ENCODE data around the gene CACNA1E. TPM values are rescaled to one million over a fixed set of nuclear protein-coding genes. Genes with fewer than 3 reads are reported as not detected.

CACNA1E gene
- total and polyA plus RNA-seq, 2 of the 13 experiments (the other 11 are each of a cell fraction or from before 2014, with no cell fraction given), result not detected

GRCh38 chr1:181485287-181486097 lies 2.2 kb downstream of the CACNA1E start:
- Histone ChIP-seq H3K27me3 (ENCODE audit: control insufficient read depth in 1 of 2, insufficient read depth in 2 of 2, low read length in 2 of 2) (peaks cover 3 to 50% of the 10 kb centered on the region in 2 experiments; a peak in 3 of 5 replicates), H3K4me2 (ENCODE audit: low read depth, low read length) (no peak overlapping the region), H3K9ac (ENCODE audit: insufficient read depth, low read depth, low read length) (no peak overlapping the region), H2AFZ (ENCODE audit: low read length) (no peak overlapping the region), H3K79me2 (ENCODE audit: insufficient read depth, low read length) (no peaks in the 10 kb centered on the region), H3K4me1 (ENCODE audit: insufficient read depth, low read length) (no peaks in the 10 kb centered on the region), H3K36me3 (replicated peaks in 1 of 2; ENCODE audit: control insufficient read depth in 1 of 2, insufficient read depth in 2 of 2, low read length in 2 of 2) (no peaks in the 10 kb centered on the region), H3K27ac (ENCODE audit: extremely low read length, insufficient read depth, low read length) (no peak overlapping the region), H3K4me3 (replicated peaks in 1 of 3; ENCODE audit: insufficient read depth in 1 of 3, low read depth in 2 of 3, low read length in 3 of 3) (no peak overlapping the region), H4K20me1 (ENCODE audit: insufficient read depth, low read length) (no peaks in the 10 kb centered on the region), H3K9me3 (ENCODE audit: low read length) (no peaks in the 10 kb centered on the region)
- 23% methylated on average over 29 of the region's 42 CpGs for WGBS (ENCODE audit: low lambda C conversion rate)
- ATAC-seq, result no peak
- intact Hi-C loops (cut with micrococcal nuclease; ENCODE audit: unreplicated experiment), result no loop called here
- TF ChIP-seq REST (IDR thresholded peaks at IDR 0.05; ENCODE audit: borderline replicate concordance in 1 of 2, low read depth in 1 of 2, low read length in 2 of 2) (peak; percentile 20 to 78), ZNF460 (CRISPR knock-in tag; IDR thresholded peaks at IDR 0.05; ENCODE audit: borderline replicate concordance) (no peak), TGIF2 (CRISPR knock-in tag; IDR thresholded peaks at IDR 0.05) (no peak), MED1 (CRISPR knock-in tag; IDR thresholded peaks at IDR 0.05) (no peak)
- in situ Hi-C loops (cut with HindIII; ENCODE audit: extremely low pct_ligation_motif_present, low pct_unique_long_range_greater_than_20kb), result loop anchor here (10.0 kb wide), 1 partner anchor 449 kb away; no protein-coding TSS in a partner anchor
- DNase-seq (ENCODE audit: low spot score), result no peak
- POLR2A ChIA-PET, result no interaction called here
- FAIRE-seq, result no peak
- no TSS peak for BruUV-seq (replicated peaks)
- CTCF ChIA-PET (ENCODE audit: low intra/inter-chr PET ratio, low total read pairs), result no interaction called here

Data from HepG2 (cell line).